ENCODE measurements around the gene CD79B.

The CD79B gene

DNA sequence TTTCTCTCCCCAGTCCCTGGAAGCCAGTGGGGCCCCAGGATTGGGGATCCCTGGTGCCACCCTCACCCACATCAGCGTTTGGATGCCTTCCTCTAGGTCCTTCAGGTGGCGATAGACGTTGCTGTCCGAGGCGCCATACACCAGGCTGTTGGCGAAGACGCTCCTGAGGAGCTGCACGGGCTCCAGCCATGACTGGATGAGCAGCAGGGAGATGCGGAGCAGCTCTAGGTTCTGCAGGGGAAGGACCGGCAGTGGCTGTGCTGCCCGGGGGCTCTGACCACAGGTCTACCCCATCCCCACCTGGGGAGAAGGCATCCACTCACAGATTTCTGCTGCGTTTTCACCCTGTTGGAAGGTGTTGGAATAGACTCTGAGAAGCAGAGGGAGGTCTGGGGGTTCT is 51.4 kb downstream of the CD79B start:
- no peaks in the 10 kb centered on the region for H3K27me3 ChIP-seq (ENCODE audit: control insufficient read depth, insufficient read depth, low read length)
- no peak overlapping the region for H3K4me3 ChIP-seq (ENCODE audit: low read depth, low read length)
- H3K9ac ChIP-seq (ENCODE audit: low read depth, low read length), result no peak overlapping the region
- no peaks in the 10 kb centered on the region for H3K36me3 ChIP-seq (ENCODE audit: control insufficient read depth, insufficient read depth, low read length)
- H3K9me3 ChIP-seq (ENCODE audit: control insufficient read depth, insufficient read depth, low read length), result no peaks in the 10 kb centered on the region
- H3K4me1 ChIP-seq (ENCODE audit: control insufficient read depth, insufficient read depth, low read length), result peaks cover 10% of the 10 kb centered on the region

Measured in iPS-15b (cell line).